G401.6 (cell line): ENCODE measurements around the gene CREB1.

Experiments
- FAIRE-seq: peaks from 2 replicates; lab custom pipeline; 2012; peaks lifted over from hg19 to GRCh38; lab: Jason Lieb, UNC

The CREB1 gene

DNA sequence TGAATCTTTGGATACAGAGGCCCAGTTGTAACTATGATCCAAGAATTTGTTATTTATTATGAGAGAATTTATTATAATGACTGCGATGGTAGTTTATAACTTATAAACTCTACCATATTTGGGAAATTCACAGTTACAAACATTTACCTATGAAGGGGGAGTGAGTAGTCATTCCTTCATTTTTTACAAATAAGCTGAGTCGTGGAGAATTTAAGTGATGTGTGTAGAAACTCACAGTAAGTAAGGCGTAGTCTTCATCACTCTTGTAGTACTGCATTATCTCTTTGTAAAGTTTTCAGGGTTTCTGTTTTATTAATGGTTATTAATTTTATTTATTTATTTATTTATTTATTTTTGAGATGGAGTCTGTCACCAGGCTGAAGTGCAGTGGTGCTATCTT, 13.5 kb downstream of the CREB1 start:
- no peak for FAIRE-seq

DNA sequence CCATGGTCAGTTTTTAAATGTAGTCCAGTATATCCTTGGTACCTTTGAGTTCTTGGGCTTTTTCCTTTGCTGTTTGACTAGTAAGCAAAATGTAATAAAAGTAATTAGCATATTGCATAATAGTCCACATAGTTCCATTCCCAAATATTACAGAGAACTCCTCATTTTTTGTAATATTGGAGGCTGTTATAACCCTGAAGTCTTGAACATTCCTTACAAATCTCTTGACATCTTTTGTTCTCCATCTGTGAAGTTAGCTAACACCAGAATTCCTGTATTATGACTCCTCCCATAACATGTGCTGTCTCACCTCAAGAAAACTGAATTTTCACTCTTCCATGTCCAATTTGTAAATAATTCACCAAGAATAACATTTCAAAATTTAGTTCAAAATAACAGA, 17.1 kb downstream of the CREB1 start:
- no peak for FAIRE-seq

DNA sequence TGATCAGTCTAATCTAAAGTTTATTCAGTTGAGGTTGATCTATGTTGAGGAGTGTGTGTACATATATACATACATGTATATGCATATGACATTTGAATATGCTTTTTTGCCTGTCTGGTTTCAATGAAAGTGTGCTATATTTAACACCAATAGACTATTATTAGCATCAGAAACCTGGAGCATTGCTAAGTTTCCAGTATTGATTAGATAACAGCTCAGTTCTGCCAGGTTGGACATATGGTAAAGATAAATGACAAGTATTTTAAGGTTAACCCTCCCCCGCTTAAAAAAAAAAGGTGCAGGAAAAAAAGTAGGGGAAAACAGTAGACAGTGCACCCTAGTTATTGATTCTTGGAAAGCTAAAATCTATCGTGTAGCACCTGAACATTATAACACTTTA, 19.4 kb downstream of the CREB1 start:
- FAIRE-seq: no peak

DNA sequence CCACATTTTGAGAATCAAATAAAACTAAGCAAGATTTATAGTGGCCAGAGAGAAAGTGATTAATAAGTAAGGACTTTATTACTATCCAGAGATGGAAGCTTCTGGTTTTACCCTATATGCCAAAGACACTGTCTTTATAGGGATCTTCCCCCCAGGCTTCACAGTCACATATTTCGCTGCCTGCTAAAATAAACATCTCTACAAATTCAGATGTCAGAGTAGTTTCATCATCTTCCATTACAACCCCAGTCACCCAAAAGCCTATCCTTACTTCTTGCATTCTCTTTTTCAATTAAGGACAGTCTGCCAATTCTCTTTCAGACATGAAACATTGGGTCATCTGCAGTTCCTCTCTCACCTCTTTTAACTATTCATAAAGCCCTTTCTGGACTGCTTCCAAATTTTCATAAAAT, 28.3 kb downstream of the CREB1 start:
- no peak for FAIRE-seq

DNA sequence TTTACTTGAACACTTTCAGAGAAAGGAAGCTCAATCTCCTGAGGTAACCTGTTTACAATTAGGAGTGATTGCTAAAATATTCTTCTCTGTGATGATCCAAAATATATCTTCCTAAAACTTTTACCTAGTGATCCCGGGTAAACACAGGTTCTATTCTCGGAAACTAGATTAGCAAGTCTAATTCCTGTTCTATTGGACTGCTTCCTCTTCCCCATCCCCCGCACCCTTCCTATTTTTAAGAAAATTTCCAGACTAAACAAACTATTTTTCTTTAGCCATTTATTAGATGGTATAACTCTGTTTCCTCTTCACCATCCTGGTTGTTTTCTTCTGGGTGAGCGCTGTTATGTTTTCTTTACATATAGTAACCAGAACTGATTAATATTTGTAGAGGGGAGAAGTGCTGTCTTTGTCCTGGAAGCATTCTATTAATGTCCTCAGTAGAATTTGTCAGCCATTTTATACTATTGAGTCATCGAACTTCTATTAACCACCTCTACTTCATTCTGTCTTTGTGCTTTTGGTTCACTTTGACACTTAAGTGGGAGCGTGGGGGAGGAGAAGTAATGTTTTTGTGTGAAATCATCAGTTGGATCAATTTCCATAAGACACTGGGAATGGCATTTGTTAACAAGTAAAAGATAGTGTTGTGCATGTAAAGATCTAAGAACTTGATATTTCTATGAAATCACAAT, 31.8 kb downstream of the CREB1 start:
- FAIRE-seq: no peak

DNA sequence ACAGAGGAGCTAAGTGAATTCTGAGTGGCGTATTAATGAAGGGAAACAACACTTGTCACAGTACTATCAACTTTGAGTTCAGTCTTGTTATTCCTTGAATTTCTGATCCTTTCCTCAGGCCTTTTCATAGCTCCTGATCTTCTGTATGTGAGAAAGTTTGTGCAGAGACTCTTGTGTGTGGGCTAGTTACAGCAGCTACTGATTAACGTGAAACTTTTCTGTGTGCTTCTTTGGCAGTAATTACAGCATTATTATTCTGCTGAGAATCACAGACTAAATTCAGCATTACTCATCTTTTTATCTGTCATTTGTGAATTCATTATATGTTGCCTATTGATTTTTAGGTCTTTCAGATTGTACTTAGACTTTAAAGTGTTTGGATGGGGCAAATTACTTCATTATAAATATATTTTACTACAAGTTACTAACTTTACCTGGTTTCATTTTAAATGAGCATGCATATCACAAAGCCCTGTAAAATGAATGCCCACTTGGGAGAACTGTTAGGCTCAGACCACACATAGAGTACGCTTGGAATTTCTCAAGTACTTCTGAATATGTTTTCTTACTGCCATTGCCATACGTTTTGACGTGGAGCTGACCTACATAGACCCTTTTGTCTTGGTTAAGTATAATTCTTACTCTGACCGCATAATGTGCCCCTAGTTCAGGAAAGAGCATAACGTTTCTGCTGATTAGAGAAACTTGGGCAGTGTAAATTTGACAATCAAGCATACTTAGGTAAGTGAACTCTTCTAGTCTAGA, 36.2 kb downstream of the CREB1 start:
- no peak for FAIRE-seq

DNA sequence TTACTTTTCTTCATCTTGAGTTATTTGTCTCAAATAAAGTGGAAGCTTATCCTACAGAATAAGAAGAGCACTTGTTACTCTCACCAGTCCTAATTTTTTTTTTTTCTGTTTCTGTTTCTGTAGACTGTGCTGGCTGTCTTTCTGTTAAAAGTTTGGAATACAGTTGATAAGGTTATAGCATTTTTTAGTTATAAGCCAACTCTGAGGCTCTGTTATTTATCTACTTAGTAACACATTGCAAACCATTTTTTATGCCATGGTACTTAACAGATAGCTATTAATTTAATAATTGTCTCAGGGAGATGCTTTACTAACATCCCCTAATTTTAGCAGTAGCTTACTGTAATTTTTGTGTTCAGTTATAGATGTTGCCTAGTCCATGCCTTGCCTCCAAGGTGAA, 37.9 kb downstream of the CREB1 start:
- FAIRE-seq: no peak

DNA sequence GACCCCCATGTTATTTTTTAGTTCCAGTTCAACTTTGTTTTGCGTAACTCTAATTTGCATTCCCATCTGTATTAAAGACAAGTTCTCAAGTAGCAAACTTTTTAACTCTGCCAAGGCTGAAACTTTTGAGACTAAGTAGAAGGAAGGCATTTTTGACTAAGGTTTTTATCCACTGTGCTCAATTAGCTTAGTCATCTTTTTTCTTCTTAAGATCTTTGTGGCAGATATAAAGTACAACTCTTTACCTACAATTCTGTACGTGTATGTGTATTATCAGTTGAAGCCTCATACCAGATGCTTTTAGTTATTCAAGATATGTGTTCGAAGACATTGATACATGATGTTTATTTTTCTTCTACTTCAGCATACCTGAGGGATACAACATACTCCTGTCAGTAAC, 41.6 kb downstream of the CREB1 start:
- no peak for FAIRE-seq

DNA sequence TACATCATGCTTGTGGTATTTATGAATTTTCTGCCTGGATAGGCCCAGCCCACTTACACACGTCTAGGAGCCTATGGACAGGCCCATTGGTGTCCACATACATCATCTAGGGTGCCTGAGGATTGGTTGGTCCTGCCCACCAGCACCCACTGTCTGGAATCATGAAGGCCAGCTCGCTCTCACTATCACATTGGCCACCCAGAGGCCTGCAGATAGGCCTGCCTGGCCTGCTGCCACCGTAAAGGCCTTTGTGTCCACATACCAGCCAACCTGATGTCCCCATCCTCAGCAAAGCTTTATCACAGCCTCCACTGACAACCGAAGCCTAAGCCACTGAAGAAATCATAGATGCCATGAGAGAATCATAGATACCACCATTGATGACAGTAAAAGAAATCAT, 55.2 kb downstream of the CREB1 start:
- FAIRE-seq: no peak

DNA sequence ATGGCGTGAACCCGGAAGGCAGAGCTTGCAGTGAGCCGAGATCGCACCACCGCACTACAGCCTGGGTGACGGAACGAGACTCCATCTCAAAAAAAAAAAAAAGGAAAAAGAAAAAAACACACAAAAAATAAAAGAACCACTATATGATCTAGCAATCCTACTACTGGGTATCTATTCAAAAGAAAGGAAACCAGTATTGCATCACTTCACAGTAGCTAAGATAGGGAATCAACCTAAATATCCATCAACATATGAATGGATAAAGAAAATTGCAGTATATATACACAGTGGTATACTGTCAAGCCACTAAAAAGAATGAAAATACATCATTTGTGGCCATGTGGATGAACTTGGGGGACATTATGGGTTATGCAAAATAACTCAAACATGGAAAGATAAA, 57.5 kb downstream of the CREB1 start:
- FAIRE-seq: no peak

DNA sequence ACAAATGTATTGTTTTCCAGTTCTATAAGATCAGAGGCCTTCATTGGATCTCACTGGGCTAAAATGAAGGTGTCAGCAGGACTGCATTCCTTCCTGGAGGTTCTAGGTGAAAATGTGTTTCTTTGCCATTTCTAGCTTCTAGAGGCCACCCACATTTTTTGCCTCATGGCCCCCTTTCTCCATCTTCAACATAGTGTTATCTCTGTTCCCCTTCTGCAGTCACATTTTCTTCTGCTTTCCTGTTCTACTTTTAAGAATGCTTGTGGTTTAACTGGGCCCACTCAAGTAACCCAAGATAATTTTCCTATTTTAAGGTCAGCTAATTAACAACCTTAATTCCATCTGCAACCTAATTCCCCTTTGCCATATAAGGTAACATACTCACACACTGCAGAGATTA, 59.4 kb downstream of the CREB1 start:
- no peak for FAIRE-seq

DNA sequence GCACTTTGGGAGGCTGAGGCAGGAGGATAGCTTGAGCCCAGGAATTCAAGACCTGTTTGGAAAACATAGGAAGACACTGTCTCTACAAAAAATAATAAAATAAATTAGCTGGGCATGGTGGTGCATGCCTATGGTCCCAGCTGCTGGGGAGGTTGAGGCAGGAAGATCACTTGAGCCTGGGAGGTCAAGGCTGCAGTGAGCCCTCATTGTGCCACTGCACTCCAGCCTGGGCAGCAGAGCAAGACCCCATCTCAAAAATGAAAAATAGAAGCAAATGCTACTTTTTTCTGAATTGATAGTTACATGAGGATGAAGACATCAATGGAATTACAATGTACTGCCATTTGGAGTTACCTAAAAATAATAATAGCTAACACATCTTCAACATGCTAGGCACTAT, 63.5 kb downstream of the CREB1 start:
- FAIRE-seq: no peak

DNA sequence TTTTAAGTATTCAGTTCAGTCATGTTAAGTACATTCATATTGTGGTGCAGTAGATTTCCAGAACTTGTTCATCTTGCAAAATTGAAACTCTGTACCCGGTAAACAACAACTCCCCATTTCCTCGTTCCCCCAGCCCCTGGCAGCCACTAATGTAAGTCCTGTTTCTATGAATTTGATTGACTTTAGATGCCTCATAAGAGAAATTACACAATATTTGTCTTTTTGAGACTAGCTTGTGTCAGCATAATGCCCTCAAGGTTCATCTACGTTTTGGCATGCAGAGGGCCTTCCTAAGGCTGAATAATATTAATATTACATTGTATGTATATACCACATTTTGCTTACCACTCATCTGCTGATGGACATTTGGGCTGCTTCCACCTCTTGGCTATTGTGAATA, 64.5 kb downstream of the CREB1 start:
- FAIRE-seq: no peak

DNA sequence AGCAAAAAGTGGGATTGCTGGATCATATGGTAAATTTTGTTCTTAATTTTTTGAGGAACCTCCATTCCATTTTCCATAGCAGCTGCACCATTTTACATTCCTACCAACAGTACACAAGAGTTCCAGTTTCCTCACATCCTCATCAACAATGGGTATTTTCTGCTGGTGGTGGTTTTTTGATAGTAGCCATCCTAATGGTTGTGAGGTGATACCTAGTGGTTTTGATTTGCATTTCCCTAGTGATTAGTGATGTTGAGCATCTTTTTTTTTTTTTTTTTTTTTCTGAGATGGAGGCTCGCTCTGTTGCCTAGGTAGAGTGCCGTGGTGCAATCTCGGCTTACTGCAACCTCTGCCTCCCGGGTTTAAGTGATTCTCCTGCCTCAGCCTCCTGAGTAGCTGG, 65.0 kb downstream of the CREB1 start:
- FAIRE-seq: no peak

DNA sequence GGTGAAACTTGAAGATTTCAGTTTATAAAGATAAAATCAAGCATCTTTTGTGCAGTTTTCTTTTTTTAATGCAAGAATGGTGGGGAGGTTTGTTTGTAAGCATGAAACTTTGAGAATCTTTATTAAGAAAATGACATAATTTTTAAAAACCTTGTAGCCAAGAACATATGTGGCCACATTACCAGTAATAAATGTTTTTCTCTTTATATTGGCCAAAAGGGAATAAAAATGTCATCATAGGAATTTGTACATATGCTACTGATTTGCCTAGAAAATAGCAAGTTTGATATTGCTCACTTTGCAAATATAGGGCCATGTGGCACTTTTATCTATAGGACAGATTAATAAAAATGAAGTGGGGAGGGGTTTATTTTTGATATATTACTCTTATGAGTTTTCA, 69.9 kb downstream of the CREB1 start:
- no peak for FAIRE-seq

DNA sequence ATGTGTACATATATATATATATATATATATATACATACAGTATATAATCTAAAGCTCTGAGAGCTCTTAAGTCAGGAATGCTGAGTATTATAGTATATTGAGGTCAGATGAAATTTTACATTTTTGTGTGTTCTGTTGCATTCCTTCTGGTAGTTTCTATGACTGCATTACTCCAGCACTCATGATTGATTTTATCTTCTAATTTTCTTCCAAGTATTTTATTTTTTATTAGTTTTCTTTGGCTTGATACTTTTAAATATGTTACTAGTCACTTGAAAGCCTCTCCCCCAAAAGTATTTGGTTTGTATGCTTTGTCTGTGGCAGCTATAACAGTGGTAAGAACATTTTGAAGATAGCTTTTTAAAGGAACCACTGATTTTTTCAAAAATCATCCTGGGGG, 70.5 kb downstream of the CREB1 start:
- FAIRE-seq: no peak

DNA sequence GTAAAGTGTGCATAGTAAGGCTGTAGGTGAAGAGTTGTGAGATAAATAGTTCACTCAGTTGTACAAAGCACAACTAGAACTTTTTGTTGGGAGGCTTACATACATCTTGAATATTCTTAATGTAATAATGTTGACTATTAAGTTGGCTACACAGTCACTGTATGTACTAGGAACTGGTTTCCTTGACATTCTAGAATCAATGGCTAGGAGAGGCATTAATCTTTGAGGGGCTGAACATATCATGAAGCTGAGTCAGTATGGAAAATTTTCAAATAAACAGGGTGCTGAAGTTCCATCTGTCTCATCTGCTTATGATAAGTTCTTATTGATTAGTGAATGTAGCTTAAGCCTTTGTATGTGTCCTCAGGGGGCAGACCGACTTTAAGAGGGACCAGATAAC, 72.0 kb downstream of the CREB1 start:
- FAIRE-seq: no peak

DNA sequence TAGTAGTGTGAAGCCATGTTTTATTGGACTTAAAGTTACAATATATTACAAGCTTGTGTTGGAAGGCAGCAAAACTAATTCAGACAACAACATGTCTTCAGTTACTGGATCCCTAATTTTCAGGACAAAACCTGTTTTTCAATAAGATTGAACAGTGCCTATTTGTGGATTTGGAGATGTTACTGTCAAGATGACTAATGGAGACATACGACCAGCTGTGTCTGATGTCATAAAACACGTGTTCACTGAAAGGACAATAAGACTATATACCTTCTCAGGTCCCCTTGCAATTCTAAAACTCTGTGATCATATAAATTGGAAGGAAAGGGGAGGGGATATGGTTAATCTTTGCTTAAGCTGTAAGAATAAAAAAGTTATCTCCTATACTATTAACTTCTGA, 73.7 kb downstream of the CREB1 start:
- FAIRE-seq: no peak

DNA sequence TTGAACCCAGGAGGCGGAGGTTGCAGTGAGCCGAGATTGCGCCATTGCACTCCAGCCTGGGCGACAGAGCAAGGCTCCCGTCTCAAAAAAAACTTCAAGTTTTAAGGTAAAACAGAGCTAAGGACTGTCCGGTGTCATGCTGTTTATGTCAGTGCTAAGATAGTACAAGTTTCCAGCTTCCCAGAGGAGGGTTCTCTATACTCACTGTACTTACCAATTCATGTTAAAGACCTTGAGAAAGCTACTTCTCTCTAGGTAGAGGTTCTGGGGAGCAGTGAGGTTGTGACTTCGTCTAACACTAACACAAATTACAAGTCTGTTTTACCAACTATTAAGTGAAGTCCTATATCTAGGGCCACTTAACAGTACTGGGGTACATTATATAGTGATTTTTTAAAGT, 76.6 kb downstream of the CREB1 start:
- FAIRE-seq: no peak

DNA sequence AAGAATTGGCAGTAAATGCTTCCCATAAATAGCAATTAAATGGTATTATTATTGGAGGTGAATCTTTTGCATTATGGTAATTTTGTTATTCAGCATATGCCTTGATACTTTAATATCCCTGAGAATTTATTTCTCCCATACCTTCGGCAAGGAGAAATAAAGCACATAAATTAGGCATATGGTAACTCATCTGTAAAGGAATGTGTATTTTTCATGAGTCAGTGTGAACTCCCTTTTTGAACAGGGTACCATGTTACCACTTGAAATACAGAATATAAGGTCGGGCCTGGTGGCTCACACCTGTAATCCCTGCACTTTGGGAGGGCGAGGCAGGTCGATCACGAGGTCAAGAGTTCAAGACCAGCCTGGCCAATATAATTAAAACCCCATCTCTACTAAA, 77.1 kb downstream of the CREB1 start:
- FAIRE-seq: no peak

DNA sequence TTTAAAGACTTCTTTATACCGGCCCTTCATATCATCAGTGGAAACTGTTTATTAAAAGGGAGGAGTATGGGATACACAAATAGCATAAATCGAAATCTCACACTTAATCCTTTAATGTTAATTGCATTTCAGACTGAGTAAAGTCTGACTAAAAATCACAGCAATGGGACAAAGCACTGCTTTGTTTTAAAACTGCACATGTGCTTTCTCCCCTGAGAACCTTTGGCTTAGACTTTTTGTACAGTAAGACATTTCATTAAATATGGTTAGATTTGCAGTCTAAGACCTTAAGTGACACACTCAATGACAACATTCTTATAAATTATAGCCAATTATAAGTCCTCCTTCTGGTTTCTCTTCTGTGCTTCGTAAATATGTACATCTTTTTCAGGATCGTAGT, 83.0 kb downstream of the CREB1 start:
- FAIRE-seq: no peak

DNA sequence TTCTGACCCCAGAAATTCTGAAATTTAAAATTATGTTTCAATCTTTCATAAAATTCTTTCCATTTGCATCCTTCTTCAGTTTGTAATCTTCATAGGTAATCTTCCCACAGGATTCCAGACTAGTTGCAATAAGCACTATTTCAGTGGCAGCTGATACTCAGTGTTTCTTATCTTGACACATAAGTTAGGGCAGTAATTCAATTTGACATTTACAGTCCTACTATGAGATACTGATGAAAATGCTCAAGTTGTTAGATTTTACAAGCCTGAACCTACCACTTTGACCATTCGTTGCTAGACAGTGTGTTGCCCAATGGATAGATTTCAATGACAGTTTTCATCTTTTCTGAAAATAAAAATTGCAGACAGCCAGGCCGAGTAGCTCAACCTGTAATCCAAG, 85.1 kb downstream of the CREB1 start:
- FAIRE-seq: no peak

DNA sequence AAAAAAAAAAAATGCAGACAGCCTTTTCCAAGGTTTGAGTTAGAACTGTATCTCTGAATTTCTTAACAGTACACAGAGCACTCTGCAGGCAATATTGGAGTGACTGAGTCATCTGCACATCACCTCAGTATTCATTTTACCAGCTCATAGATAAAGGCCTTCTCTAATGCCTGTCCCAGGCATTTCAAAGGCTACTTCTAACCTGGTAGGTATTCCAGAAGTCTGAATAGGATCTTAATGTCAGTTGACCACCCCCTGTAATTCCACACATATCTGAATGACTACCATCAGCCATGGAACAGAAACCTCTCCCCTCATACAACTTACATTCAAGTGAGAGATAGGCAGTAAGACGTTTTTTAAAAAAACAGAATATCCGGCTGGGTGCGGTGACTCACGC, 86.4 kb downstream of the CREB1 start:
- no peak for FAIRE-seq

DNA sequence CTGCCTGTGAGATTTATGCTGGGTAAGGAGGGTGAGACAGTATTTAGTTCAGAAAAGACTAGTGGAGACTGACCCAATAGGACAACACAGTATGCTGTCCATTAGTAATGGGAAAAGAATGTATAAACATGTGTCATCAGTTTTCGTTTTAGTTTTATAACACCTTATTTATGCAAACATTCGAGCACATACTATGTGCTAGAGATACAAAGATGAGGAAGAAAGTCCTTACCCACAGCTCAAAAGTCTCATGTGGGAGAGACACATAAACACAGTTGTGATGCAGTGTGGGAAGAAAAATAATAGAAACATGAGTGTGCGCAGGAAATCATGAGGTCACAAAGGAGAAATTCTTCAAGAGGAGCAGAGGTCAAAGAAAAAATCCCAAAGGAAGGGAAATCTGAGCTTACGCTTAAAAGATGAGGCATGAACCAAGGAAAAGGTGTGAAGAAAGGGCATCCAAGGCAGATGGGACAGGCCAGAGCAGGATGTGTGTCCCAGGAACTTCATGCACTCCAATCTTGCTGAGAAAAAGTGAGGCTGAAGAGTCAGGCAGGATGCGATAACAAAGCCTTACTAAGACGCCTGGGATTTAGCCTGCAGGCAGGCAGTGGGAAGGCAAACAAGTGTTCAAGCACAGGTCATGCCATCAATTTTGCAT, 87.4 kb downstream of the CREB1 start:
- FAIRE-seq: no peak
